GM19351 (cell line): ENCODE measurements around the gene IMMP1L.

Experiments
- ATAC-seq: cut with Tn5 transposase; IDR thresholded peaks from one replicate; pipeline ENCODE4 v1.9.1; 2021; ENCODE audit warnings: mild to moderate bottlenecking, moderate library complexity; ENCODE audit not compliant: unreplicated experiment

IMMP1L gene

DNA sequence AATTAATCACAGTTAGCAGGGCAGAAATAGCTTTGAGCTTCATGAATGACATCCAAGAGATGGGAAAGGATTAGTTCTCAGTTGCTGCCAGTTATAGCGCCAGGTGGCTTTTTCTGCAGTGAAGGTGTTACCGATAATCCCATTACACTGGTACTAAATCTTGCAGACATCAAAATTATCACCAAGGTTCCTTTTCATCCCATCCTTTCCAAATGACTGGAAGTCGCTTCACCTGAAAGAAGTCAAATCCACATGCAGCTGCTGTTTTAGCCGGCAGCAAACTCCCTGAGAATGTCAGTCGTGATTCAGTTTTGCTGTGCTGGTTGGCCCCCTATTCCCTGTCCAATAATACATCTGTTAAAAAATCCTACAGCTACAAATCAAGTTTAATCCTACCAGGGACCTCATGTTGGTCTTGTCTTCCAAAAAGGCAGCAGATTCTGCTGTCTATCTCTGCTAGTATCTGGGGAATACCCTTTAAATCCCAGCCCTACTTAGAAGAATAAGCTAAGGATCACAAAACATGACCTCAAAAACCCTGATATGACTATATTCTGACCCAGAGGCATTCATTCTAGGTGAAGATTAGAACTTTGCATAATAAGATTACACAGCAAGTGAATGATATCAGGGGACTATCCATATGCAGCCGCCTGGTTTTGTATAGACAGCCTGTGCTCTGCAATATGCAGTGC, 31.7 kb downstream of the IMMP1L start:
- ATAC-seq, result no peak

DNA sequence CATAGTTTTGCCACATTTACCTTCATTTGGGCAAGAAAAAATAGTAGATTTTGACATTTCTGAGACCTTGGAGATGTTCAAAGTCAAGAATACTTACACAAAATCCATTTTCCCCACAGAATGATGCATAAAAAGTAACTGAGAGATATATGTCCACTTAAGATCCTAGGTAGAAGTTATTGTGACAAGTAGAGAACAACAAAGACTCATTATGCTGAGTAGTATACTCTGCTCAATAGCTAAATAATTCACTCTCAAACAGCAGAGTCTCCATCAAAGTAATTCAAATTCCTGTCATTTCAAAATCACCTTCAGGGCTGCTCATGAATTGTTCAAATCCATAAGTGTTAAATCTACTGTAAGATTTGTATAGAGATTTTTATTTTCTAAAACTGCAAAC, 35.3 kb downstream of the IMMP1L start:
- ATAC-seq, result no peak

DNA sequence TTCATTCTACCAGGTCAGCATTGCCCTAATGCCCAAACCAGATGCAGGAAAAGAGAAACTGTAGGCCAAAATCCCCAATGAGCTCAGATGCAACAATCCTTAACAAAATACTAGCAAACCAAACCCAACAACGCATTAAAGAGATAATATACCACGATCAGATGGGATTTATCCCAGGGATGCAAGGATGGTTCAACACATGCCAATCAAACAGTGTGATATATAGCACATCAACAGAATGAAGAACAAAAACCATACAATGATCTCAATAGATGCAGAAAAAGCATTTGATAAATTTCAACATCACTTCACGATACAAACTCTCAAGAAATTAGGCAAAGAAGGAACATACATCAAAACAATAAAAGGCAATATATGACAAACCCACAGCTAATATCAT, 45.0 kb downstream of the IMMP1L start:
- ATAC-seq, result no peak

DNA sequence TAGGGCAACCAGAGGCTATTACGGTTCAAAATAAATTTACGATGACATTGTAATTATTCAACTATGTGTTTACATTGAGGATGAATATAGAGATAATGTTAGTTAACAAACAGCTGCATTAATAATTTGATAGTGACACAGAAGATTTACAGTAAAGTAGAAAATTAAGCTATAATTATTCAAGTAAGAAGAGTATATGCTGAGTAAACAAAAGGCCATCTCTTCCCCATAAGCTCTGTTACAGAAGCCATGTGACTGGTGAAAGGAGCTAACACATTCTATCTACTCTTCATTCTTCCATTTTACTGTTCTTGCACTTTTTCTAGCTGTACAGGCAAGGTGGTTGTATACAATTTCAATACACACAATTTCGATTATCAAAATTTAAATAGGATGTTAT, 54.2 kb downstream of the IMMP1L start:
- no peak for ATAC-seq

DNA sequence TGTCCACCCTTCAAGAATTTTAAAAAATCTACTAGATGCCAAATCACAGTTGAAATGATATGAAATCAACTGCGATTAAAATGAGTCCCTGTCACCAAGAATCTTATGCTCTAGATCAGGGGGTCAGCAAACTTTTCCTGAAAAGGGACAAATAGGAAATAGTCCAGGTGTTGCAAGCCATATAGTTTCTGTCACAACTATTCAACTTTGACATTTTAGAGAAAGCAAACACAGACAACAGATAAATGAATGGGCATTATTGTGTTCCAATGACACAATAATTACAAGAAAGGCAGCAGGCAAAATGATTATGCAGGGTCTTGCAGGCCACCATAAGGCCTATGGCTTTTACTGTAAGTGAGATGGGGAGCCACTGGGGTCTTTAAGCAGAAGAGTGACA, 58.6 kb downstream of the IMMP1L start:
- ATAC-seq, result no peak

DNA sequence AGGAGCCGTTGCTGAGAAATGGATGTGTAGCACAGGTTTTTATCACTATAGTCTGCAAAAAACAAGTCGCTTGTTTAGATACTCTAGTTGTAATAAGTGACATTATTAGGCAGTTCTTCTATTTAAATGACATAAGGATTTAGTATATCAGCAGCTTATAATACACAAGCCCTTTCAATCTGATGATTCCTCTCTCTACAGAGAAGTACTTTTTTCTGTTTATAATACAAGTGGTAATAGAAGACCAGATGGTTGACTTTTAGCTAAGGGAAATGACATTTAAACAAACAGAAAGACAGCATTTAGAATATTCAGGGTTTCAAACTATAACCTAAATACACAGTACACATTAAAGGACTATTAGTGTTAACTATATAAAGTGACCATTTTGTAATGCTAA, 60.4 kb downstream of the IMMP1L start:
- ATAC-seq, result no peak

GRCh38 chr11:31445621-31446020, 63.8 kb downstream of the IMMP1L start:
- ATAC-seq, result no peak

DNA sequence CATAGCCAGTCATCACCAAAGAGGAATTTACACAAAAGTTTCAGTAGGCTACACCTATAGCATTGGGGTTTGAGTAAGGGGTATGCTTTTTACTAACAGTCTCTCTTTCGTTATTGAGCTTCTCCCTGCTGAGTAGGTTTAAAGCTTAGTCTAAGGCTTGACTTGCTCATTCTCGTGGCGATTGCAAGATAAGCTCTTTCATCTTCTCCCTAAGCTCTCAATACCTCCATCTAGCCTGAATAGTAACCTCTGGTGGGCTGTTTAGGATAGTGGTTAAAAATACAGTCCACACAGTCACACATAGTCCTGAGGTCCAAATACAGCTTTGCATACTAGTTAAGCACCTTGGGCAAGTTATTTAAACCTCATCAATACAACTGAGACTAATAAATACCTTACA, 65.6 kb downstream of the IMMP1L start:
- ATAC-seq, result no peak

- ATAC-seq, result no peak
These were observed 67.3 kb downstream of the IMMP1L start for GRCh38 chr11:31442086-31442485.

DNA sequence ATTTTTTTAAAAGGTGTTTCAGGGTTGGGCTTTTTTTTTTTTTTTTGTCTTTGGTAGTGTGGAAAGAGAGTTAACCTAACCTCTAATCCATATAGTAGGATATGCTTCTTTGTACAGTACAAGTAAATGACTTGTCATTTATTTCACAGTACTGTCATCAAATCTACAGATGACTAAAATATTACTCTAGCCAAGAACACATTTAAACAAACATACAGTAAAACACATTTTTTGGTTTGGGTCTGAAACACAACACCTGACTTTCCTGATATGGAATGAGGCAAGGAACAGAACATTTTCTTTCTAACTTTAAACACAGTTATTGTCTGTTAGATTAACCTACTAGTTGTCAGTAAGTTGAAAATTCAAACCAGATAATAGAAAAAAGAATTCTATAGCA, 68.1 kb downstream of the IMMP1L start:
- ATAC-seq, result no peak

GRCh38 chr11:31437742-31438435, 71.5 kb downstream of the IMMP1L start:
- ATAC-seq, result no peak

DNA sequence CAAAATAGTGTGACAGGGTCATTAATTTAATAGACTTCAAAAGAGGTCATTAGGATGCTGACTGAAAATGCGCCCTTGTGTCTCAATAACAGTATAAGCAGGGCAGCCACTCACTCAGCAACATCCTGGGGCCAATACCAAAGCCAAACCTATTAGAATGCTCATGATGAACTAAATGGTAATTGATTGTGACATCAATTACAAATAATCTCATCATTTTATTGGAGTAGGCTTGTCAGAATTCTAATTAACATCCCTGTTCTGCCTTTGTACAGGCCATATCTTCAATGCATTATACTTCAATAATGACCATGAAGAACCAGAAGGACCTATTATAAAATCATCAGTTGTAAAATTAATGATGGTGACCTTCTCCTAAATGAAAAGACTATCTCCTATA, 75.6 kb downstream of the IMMP1L start:
- ATAC-seq, result no peak

DNA sequence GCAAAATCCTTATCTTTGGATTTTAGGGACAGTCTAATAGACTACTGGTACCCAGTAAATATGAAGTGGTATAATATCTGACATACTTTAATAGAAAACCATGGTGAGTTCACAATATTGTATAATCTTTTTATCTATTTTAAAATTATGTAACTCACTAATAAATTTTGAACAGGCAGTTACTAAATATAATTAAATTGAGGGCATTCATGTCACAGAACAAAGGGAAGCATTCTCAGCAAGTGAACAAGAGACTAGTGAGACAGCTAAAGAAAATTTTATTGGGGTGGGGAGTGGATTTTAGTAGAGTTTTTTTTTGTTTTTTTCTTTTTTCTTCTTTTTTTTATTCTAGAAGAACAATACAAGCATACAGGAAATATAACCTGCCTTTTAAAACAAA, 84.8 kb downstream of the IMMP1L start:
- no peak for ATAC-seq

- ATAC-seq, result no peak
These were observed 86.7 kb downstream of the IMMP1L start for GRCh38 chr11:31422703-31423102.

DNA sequence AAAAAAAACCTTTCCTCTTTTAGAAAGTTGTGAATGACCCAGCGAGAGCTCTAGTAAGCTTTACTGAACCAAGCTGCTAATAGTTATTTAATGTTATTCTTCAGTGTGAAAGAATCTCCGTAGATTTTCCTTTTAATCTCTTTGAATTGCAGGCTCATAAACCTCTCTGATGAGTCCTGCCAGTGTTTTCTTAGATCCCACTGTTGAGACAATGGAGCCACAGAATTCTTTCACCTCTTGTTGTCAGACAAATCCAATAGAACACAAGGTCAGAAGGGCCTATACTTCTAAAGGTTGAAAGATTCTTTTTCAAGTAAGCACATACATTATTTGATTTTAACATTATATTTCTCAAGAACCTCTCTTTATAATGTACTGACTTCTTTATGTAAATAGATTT, 87.6 kb downstream of the IMMP1L start:
- no peak for ATAC-seq

- ATAC-seq, result no peak
These were observed 89.8 kb downstream of the IMMP1L start for GRCh38 chr11:31419669-31420068.

- ATAC-seq, result no peak
These were observed 90.3 kb downstream of the IMMP1L start for GRCh38 chr11:31419138-31419537.

DNA sequence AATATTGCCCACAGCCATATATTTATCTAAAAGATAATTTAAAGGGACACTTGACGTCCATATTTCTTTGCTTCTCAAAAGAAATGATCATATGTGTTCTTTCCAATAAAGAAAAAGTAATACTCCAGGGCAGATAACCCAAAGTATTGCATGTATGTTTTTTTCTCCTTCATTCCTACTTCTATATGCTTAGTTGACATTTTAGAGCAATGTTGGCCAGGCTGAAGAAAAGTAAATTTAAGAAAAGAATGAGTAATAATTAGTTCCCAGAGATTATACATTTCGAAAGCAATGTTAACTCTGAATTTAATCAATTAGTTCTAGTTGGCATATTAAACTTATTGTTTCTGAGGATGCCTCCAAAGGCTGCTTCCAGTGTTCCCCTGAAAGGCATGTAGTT, 91.6 kb downstream of the IMMP1L start:
- ATAC-seq, result no peak

GRCh38 chr11:31417357-31417756, 92.1 kb downstream of the IMMP1L start:
- no peak for ATAC-seq

GRCh38 chr11:31415435-31415834, 94.0 kb downstream of the IMMP1L start:
- ATAC-seq, result no peak

GRCh38 chr11:31414338-31414737, 95.1 kb downstream of the IMMP1L start:
- ATAC-seq, result no peak

GRCh38 chr11:31412946-31413345, 96.5 kb downstream of the IMMP1L start:
- no peak for ATAC-seq

DNA sequence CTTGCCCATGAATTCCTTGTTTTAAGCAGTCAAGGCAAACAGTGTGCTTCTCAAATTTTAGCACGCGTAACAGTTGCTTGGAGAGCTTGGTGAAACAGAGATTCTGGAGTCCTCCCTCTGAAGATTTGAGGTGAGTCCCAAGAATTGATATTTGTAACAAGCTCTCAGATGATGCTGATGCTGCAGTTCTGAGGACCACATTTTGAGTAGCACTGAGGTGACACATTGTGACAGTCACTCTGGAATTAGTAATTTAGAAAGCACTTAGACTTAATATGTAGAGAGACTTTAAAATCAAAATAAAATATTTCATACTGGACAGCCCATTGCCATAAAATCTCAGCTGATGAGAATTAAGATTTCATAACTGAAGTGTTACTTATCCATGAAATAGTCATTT, 101.2 kb downstream of the IMMP1L start:
- ATAC-seq, result no peak
